Activated CD4-positive, alpha-beta T cell treated with anti-CD3 and anti-CD28 coated beads, Interleukin-2, amount 10 ng/mL, durations not matched to agents 24 days and 14 days (primary cell): ENCODE data around the gene TMEM272. TPM values are rescaled to one million over a fixed set of nuclear protein-coding genes. Genes with fewer than 3 reads are reported as not detected.

ENCODE experiments used
- DNase-seq: peaks from one replicate; pipeline ENCODE4 v3.0.0; 2022
- H3K27ac Mint-ChIP-seq: one replicate; pipeline ENCODE4 v1.8.0; 2022; ENCODE audit warnings: mild to moderate bottlenecking, mixed read lengths
- H3K27me3 Mint-ChIP-seq: one replicate; pipeline ENCODE4 v1.8.0; 2022; ENCODE audit warnings: mixed read lengths
- H3K36me3 Mint-ChIP-seq: one replicate; pipeline ENCODE4 v1.8.0; 2022; ENCODE audit warnings: low read depth, mild to moderate bottlenecking, mixed read lengths
- H3K4me1 Mint-ChIP-seq: one replicate; pipeline ENCODE4 v1.8.0; 2021; ENCODE audit warnings: mixed read lengths
- H3K4me3 Mint-ChIP-seq: one replicate; pipeline ENCODE4 v1.8.0; 2022; ENCODE audit warnings: mild to moderate bottlenecking, moderate library complexity, mixed read lengths
- H3K9me3 Mint-ChIP-seq: one replicate; pipeline ENCODE4 v1.8.0; 2021; ENCODE audit warnings: mixed read lengths
- intact Hi-C: fragments of 100-400 bp; cut with micrococcal nuclease; formaldehyde crosslinking; loops from one replicate; pipeline ENCODE4 v1.15.1; 2023
- total RNA-seq: library from RNA; stranded (reverse); gene quantifications from 2 replicates; pipeline ENCODE4 v1.2.3, GENCODE V29; 2022

TMEM272 gene
- total RNA-seq, 1 donor from 2014 or later: 0.77 TPM

DNA sequence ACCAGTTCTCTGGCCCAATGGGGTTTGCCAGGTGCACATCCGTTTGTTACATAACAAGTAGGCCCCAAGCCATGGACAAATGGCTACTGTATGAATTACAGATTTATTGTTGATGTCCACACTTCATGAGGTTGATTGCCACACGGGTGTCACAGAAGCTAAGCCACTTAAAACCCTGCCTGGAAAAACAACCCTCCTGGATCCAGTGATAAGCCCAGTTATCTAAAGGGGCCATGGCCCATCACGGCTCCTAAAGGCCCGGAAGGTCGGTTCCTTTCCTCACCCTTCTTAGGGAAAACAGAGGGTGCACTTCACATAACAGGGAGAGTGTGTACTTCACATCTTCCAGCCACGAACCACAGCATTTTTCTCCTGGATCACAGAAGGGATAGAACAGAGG lies 4.1 kb downstream of the TMEM272 start:
- Mint-ChIP-seq H3K27me3 (peaks cover 13% of the 10 kb centered on the region), H3K36me3 (no peaks in the 10 kb centered on the region), H3K27ac (no peak overlapping the region), H3K4me3 (no peak overlapping the region), H3K4me1 (peaks cover 28% of the 10 kb centered on the region), H3K9me3 (no peaks in the 10 kb centered on the region)
- no peak for DNase-seq
- intact Hi-C loops: no loop called here

- Mint-ChIP-seq H3K27ac (no peak overlapping the region), H3K27me3 (peaks cover 11% of the 10 kb centered on the region), H3K4me1 (peaks cover 24% of the 10 kb centered on the region), H3K4me3 (no peak overlapping the region), H3K36me3 (no peaks in the 10 kb centered on the region), H3K9me3 (no peaks in the 10 kb centered on the region)
- intact Hi-C loops: no loop called here
- DNase-seq: no peak
Measured at GRCh38 chr13:51839711-51840540, 5.1 kb downstream of the TMEM272 start.

GRCh38 chr13:51838240-51838846 lies 6.6 kb downstream of the TMEM272 start:
- Mint-ChIP-seq H3K4me3 (no peak overlapping the region), H3K27ac (peak overlapping the region; percentile 30)

DNA sequence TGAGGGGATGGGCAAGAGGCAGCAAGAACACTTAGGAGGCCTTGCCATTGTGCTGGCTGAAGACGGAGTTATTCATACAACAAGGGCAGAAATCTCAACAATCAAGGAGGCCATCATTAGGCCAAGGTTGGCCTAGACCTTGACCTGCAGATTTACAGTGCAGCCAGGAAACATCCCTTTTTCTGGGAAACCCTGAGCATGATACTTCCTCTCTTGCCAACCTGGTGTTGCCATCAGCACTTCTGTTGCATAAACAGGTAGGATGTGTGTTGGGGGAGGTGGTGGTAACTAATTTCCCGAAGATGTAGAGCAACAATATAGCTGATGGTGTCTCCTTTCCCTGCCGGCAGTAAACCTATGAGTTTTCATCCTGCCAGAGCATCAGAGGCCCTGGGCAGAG lies 8.0 kb downstream of the TMEM272 start:
- no peak overlapping the region for H3K4me3 Mint-ChIP-seq
- no peak for DNase-seq
- H3K36me3 Mint-ChIP-seq: no peaks in the 10 kb centered on the region
- H3K9me3 Mint-ChIP-seq: no peaks in the 10 kb centered on the region
- H3K27ac Mint-ChIP-seq: peak overlapping the region; percentile 21
- H3K27me3 Mint-ChIP-seq: peaks cover 10% of the 10 kb centered on the region
- intact Hi-C loops: no loop called here
- peaks cover 25% of the 10 kb centered on the region for H3K4me1 Mint-ChIP-seq

More at GRCh38 chr13:51838240-51838846, 6.6 kb downstream of the TMEM272 start:
- peaks cover 9% of the 10 kb centered on the region for H3K27me3 Mint-ChIP-seq
- no peak for DNase-seq
- intact Hi-C loops: loop anchor here (1.0 kb wide), 1 partner anchor 19 kb away; no protein-coding TSS in a partner anchor
- no peaks in the 10 kb centered on the region for H3K9me3 Mint-ChIP-seq
- peaks cover 19% of the 10 kb centered on the region for H3K4me1 Mint-ChIP-seq
- H3K36me3 Mint-ChIP-seq: no peaks in the 10 kb centered on the region

- no peak overlapping the region for H3K4me3 Mint-ChIP-seq
- peaks cover 29% of the 10 kb centered on the region for H3K4me1 Mint-ChIP-seq
Measured at GRCh38 chr13:51834581-51835171, 10.3 kb downstream of the TMEM272 start.

DNA sequence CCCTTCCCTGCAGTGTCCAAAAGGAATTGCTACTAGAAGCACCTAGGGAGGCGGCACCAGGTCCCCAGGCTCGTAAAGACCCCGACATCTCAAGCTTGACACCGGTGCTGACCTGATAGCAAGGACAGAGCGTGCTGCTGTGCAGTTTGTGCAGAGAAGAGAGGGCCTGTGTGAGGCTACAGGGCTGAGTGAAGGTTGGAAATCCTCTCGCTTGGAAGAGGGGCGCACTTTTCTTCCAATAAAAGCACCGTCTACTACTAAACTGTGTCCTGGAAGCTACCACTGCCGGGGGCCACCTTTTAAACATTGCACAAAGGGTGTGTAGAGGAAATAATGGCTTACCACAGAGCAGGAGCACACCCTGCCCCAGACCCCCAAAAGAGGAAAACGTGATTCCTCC lies 11.0 kb downstream of the TMEM272 start:
- no peaks in the 10 kb centered on the region for H3K36me3 Mint-ChIP-seq
- intact Hi-C loops: no loop called here
- peaks cover 29% of the 10 kb centered on the region for H3K4me1 Mint-ChIP-seq
- H3K27me3 Mint-ChIP-seq: peaks cover 5% of the 10 kb centered on the region
- no peak overlapping the region for H3K27ac Mint-ChIP-seq
- DNase-seq: no peak
- no peaks in the 10 kb centered on the region for H3K9me3 Mint-ChIP-seq
- H3K4me3 Mint-ChIP-seq: no peak overlapping the region

More at GRCh38 chr13:51834581-51835171, 10.3 kb downstream of the TMEM272 start:
- H3K27me3 Mint-ChIP-seq: peaks cover 5% of the 10 kb centered on the region
- H3K9me3 Mint-ChIP-seq: no peaks in the 10 kb centered on the region
- no peak for DNase-seq
- intact Hi-C loops: no loop called here
- no peaks in the 10 kb centered on the region for H3K36me3 Mint-ChIP-seq
- no peak overlapping the region for H3K27ac Mint-ChIP-seq

DNA sequence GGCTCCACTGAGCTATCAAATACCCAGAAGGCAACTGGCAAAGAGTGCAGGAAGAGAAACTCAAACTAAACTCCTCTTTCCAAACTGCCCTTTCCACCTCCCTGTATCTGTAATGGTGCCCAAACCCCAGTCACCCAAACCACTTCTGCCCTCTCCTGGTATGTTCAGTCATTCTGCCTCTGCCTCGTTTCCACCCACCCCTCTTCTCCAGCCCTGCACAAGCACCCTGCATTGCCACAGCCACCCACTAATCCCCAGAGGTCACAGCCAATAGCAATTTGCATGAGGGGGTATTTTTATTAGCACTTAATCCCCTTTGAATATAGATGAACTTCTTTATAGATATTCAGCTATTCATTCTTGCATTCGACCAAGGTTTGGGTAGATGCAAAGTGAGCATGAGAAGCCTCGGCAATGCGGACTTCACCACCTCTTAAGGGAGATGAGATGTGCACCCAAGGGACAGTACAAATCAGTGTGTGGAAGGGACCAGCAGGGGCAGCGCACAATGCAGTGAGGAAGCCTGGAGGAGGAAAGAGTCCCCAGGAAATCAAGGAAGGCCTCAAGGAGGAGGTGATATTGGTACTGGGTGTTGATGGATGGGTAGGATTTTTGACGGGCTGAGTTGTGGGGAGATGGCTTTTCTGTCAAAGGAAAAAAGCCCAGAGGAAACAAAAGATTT lies 12.4 kb downstream of the TMEM272 start:
- no peak overlapping the region for H3K27ac Mint-ChIP-seq
- peaks cover 21% of the 10 kb centered on the region for H3K4me1 Mint-ChIP-seq
- H3K4me3 Mint-ChIP-seq: no peak overlapping the region
- H3K9me3 Mint-ChIP-seq: no peaks in the 10 kb centered on the region
- H3K36me3 Mint-ChIP-seq: no peaks in the 10 kb centered on the region
- peak; percentile 85 for DNase-seq
- intact Hi-C loops: loop anchor here (1.0 kb wide), 1 partner anchor 17 kb away; no protein-coding TSS in a partner anchor
- H3K27me3 Mint-ChIP-seq: peaks cover 8% of the 10 kb centered on the region

DNA sequence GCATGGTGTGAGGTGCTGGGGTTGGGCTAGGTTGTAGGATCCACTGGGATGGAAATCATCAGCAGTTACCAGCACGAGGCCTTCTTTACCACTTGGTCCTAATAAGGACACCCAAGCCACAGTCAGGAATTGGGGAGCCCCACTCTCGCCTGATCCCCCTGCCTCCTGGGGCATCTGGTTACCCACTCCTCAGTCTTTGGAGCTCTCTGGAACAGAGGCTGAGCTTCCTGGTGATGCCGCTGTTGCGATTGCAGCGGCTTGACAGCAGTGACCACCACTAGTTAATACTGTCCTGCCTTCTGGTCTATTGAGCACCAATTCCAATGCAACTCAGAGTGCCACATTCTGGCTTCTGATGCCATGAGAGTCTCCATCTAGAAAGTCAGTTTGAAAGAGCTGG lies 13.5 kb downstream of the TMEM272 start:
- Mint-ChIP-seq H3K27ac (no peak overlapping the region), H3K9me3 (no peaks in the 10 kb centered on the region), H3K36me3 (no peaks in the 10 kb centered on the region), H3K27me3 (peaks cover 8% of the 10 kb centered on the region), H3K4me3 (no peak overlapping the region), H3K4me1 (peaks cover 21% of the 10 kb centered on the region)
- intact Hi-C loops: no loop called here
- DNase-seq: no peak

DNA sequence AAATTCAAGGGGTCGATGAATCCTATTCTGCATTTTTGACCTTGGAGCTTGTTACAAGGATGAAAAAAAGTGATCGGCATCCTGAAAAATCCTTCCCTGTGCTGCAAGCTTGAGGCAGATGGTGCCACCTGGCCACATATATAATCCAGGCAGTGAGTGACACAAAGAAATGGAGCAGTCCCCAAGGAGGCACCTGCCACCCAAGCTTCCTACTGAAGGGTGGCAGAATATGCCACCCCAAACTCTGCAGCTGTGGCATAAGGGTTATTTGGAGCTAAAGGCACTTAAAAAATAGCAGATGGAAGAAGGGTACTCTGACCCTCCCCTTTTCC lies 15.4 kb downstream of the TMEM272 start:
- Mint-ChIP-seq H3K36me3 (no peaks in the 10 kb centered on the region), H3K4me1 (peaks cover 38% of the 10 kb centered on the region), H3K4me3 (no peak overlapping the region), H3K27ac (no peak overlapping the region), H3K27me3 (peaks cover 8% of the 10 kb centered on the region), H3K9me3 (no peaks in the 10 kb centered on the region)
- intact Hi-C loops: loop anchor here (10.0 kb wide), 1 partner anchor 625 kb away; the partner anchor contains the start of genes CKAP2 and VPS36
- no peak for DNase-seq

GRCh38 chr13:51828730-51829567 lies 16.0 kb downstream of the TMEM272 start:
- peaks cover 7% of the 10 kb centered on the region for H3K27me3 Mint-ChIP-seq
- H3K27ac Mint-ChIP-seq: no peak overlapping the region
- H3K9me3 Mint-ChIP-seq: no peaks in the 10 kb centered on the region
- DNase-seq: no peak
- H3K4me3 Mint-ChIP-seq: no peak overlapping the region
- H3K4me1 Mint-ChIP-seq: peaks cover 41% of the 10 kb centered on the region
- intact Hi-C loops: loop anchor here (10.0 kb wide), 1 partner anchor 626 kb away; the partner anchor contains the start of genes CKAP2 and VPS36
- no peaks in the 10 kb centered on the region for H3K36me3 Mint-ChIP-seq

DNA sequence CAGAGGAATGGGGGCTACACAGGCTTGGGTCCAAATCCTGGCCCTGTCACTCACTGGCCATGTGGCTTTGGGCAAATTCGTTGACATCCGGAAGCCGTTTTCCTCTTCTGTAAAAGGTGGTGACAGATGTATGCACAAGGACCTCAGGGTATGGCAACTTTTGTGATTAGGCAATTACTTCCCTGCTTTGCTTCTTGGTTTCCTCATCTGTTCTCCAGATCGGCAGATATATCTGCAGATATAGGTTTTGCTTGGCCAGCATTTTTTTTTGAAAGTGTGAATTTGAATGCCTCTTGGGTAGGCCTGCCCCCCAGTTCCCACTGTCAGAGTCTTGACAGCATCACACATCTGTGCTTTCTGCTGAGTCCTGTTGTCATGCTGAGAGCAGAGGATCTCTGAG lies 17.7 kb downstream of the TMEM272 start:
- intact Hi-C loops: loop anchor here (10.0 kb wide), 1 partner anchor 628 kb away; the partner anchor contains the start of genes CKAP2 and VPS36
- peaks cover 3% of the 10 kb centered on the region for H3K27me3 Mint-ChIP-seq
- H3K4me3 Mint-ChIP-seq: peak overlapping the region; percentile 13
- no peak for DNase-seq
- no peaks in the 10 kb centered on the region for H3K36me3 Mint-ChIP-seq
- H3K27ac Mint-ChIP-seq: no peak overlapping the region
- H3K4me1 Mint-ChIP-seq: peaks cover 49% of the 10 kb centered on the region
- H3K9me3 Mint-ChIP-seq: no peaks in the 10 kb centered on the region

DNA sequence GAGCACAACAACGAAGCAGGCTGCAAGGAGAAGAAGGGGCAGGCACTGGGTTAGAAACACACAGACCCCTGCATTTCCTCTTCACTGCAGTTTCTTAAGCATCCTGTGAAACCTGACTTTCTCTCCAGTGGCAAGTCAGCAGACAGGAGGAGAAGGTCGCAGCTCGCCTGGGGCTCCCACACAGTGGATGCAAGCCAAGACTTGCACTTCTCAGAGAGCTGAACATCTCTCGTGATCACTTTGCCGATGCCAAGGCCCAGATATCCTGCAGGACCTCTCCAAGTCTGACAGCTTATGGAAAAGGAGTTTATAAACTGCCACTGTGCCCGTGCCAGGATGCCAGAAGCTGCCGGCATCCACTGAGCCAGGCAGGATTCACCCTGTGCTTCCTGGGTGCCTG lies 18.4 kb downstream of the TMEM272 start:
- Mint-ChIP-seq H3K27me3 (peaks cover 3% of the 10 kb centered on the region), H3K4me3 (peak overlapping the region; percentile 18), H3K27ac (no peak overlapping the region), H3K9me3 (no peaks in the 10 kb centered on the region), H3K4me1 (peaks cover 53% of the 10 kb centered on the region), H3K36me3 (no peaks in the 10 kb centered on the region)
- intact Hi-C loops: loop anchor here (10.0 kb wide), 1 partner anchor 628 kb away; the partner anchor contains the start of genes CKAP2 and VPS36
- DNase-seq: no peak
